ENCODE results near the gene TNRC6B. TPM values are rescaled to one million over a fixed set of nuclear protein-coding genes. Genes with fewer than 3 reads are reported as not detected.

Gene TNRC6B
- total RNA-seq, 1 donor from 2014 or later, result 55.0 TPM

- DNase-seq, result no peak
These were observed 63.0 kb downstream of the TNRC6B start for GRCh38 chr22:40240686-40241085.

- no peak for DNase-seq
These were observed 63.6 kb downstream of the TNRC6B start for GRCh38 chr22:40241200-40241763.

- no peak for DNase-seq
These were observed 66.2 kb downstream of the TNRC6B start for GRCh38 chr22:40243891-40244290.

- no peak for DNase-seq
These were observed 66.9 kb downstream of the TNRC6B start for GRCh38 chr22:40244586-40244985.

GRCh38 chr22:40247976-40248375 lies 70.3 kb downstream of the TNRC6B start:
- DNase-seq, result no peak

- DNase-seq, result no peak
These were observed 71.6 kb downstream of the TNRC6B start for GRCh38 chr22:40249286-40249685.

- no peak for DNase-seq
These were observed 72.9 kb downstream of the TNRC6B start for GRCh38 chr22:40250608-40251007.

- DNase-seq, result no peak
These were observed 73.4 kb downstream of the TNRC6B start for GRCh38 chr22:40251106-40251505.

- no peak for DNase-seq
These were observed 74.4 kb downstream of the TNRC6B start for GRCh38 chr22:40252146-40252545.

GRCh38 chr22:40256516-40256915 lies 78.8 kb downstream of the TNRC6B start:
- peak; percentile 6 for DNase-seq

GRCh38 chr22:40258017-40258416 lies 80.3 kb downstream of the TNRC6B start:
- no peak for DNase-seq

- DNase-seq, result no peak
These were observed 80.8 kb downstream of the TNRC6B start for GRCh38 chr22:40258501-40258915.

- DNase-seq, result no peak
These were observed 84.1 kb downstream of the TNRC6B start for GRCh38 chr22:40261783-40262182.

GRCh38 chr22:40263191-40263590 lies 85.5 kb downstream of the TNRC6B start:
- no peak for DNase-seq

GRCh38 chr22:40265783-40266182 lies 88.1 kb downstream of the TNRC6B start:
- no peak for DNase-seq

- DNase-seq, result no peak
These were observed 92.3 kb downstream of the TNRC6B start for GRCh38 chr22:40270031-40270430.

- DNase-seq, result no peak
These were observed 93.1 kb downstream of the TNRC6B start for GRCh38 chr22:40270748-40271373.

- DNase-seq, result no peak
These were observed 93.7 kb downstream of the TNRC6B start for GRCh38 chr22:40271440-40271839.

- no peak for DNase-seq
These were observed 95.6 kb downstream of the TNRC6B start for GRCh38 chr22:40273319-40273718.

- peak; percentile 27 for DNase-seq
These were observed 99.5 kb downstream of the TNRC6B start for GRCh38 chr22:40276996-40277823.

GRCh38 chr22:40279017-40279416 lies 101.3 kb downstream of the TNRC6B start:
- no peak for DNase-seq

GRCh38 chr22:40281717-40282116 lies 104.0 kb downstream of the TNRC6B start:
- peak; percentile 44 for DNase-seq

GRCh38 chr22:40285513-40285912 lies 107.8 kb downstream of the TNRC6B start:
- no peak for DNase-seq
